ENCODE results near the gene TBC1D2.

Gene TBC1D2

DNA sequence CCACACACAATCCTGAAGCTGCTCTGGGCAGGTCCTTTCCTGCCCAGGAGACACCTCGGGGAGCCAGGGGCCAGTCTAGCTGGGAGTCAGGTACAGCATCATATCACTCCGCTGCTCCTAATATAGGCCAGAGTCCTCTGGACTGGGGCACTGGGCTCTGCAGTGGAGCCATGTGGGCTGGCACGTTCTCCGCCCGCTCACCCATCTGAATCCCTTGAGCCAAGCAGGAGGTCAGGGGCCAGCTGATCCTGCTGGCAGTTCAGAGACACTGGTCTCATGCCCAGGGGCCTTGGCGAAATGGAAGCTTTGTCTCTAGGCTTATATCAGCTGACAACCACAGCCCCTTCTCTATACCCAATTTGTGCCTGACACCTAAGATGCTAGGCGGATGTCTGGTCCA lies 53.7 kb downstream of the TBC1D2 start:
- Histone ChIP-seq H3K4me3 (ENCODE audit: low read length in 2 of 2) (no peak overlapping the region), H3K23ac (ENCODE audit: low read depth, low read length, poor library complexity) (peak overlapping the region; percentile 17), H3K14ac (ENCODE audit: low read length) (no peak overlapping the region), H2BK120ac (ENCODE audit: low read depth, low read length) (no peak overlapping the region), H4K91ac (ENCODE audit: low read depth, low read length, poor library complexity) (no peak overlapping the region), H3K27me3 (ENCODE audit: control insufficient read depth in 3 of 3, insufficient read depth in 3 of 3, low read depth in 1 of 3, low read length in 3 of 3) (peaks cover 0 to 53% (median 0%) of the 10 kb centered on the region in 3 experiments), H3K4me1 (ENCODE audit: control insufficient read depth in 2 of 2, insufficient read depth in 1 of 2, low read depth in 1 of 2, low read length in 2 of 2) (peaks cover 0 to 8% of the 10 kb centered on the region in 2 donors), H3K79me1 (ENCODE audit: low read depth, low read length) (no peaks in the 10 kb centered on the region), H2AFZ (ENCODE audit: low read length) (no peak overlapping the region), H2AK5ac (ENCODE audit: low read depth, low read length) (peak overlapping the region; percentile 11), H3K4ac (ENCODE audit: low read length) (no peak overlapping the region), H3K27ac (replicated peaks; ENCODE audit: low read length) (no peak overlapping the region), H3K4me2 (ENCODE audit: insufficient read depth, low read length, poor library complexity, severe bottlenecking) (no peak overlapping the region), H2BK5ac (ENCODE audit: low read length) (no peak overlapping the region), H3K9ac (ENCODE audit: low read depth, low read length, poor library complexity) (no peak overlapping the region), H2BK15ac (ENCODE audit: low read length) (no peak overlapping the region), H2BK12ac (ENCODE audit: low read length) (peak overlapping the region; percentile 47), H3K9me3 (replicated peaks in 1 of 2; ENCODE audit: control insufficient read depth in 2 of 2, insufficient read depth in 1 of 2, low read depth in 1 of 2, low read length in 2 of 2) (peaks cover 0 to 2% of the 10 kb centered on the region in 2 donors), H3K18ac (ENCODE audit: low read length) (peak overlapping the region; percentile 11), H3K36me3 (replicated peaks in 1 of 2; ENCODE audit: control insufficient read depth in 2 of 2, insufficient read depth in 2 of 2, low read length in 2 of 2) (no peaks in the 10 kb centered on the region), H4K8ac (ENCODE audit: low read depth, low read length) (no peak overlapping the region)
- no peak for DNase-seq (ENCODE audit: low spot score)
- no CpG with 5 or more reads among the region's 7 CpGs for WGBS, 2 donors (ENCODE audit: extremely low coverage in 2 of 2, insufficient read length in 2 of 2, insufficient replicate concordance in 1 of 2)

- Histone ChIP-seq H3K79me1 (ENCODE audit: low read depth, low read length) (no peaks in the 10 kb centered on the region), H2BK15ac (ENCODE audit: low read length) (no peak overlapping the region), H3K36me3 (replicated peaks in 1 of 2; ENCODE audit: control insufficient read depth in 2 of 2, insufficient read depth in 2 of 2, low read length in 2 of 2) (no peaks in the 10 kb centered on the region), H3K18ac (ENCODE audit: low read length) (peak overlapping the region; percentile 11), H3K9ac (ENCODE audit: low read depth, low read length, poor library complexity) (no peak overlapping the region), H2AFZ (ENCODE audit: low read length) (no peak overlapping the region), H4K8ac (ENCODE audit: low read depth, low read length) (no peak overlapping the region), H3K14ac (ENCODE audit: low read length) (no peak overlapping the region), H2AK5ac (ENCODE audit: low read depth, low read length) (no peak overlapping the region), H2BK12ac (ENCODE audit: low read length) (no peak overlapping the region), H3K4ac (ENCODE audit: low read length) (no peak overlapping the region), H3K23ac (ENCODE audit: low read depth, low read length, poor library complexity) (peak overlapping the region; percentile 17), H2BK120ac (ENCODE audit: low read depth, low read length) (no peak overlapping the region), H3K27ac (replicated peaks; ENCODE audit: low read length) (no peak overlapping the region), H3K4me2 (ENCODE audit: insufficient read depth, low read length, poor library complexity, severe bottlenecking) (no peak overlapping the region), H3K4me3 (ENCODE audit: low read length in 2 of 2) (no peak overlapping the region), H3K27me3 (ENCODE audit: control insufficient read depth in 3 of 3, insufficient read depth in 3 of 3, low read depth in 1 of 3, low read length in 3 of 3) (peaks cover 0 to 55% (median 0%) of the 10 kb centered on the region in 3 experiments), H4K91ac (ENCODE audit: low read depth, low read length, poor library complexity) (no peak overlapping the region), H3K4me1 (ENCODE audit: control insufficient read depth in 2 of 2, insufficient read depth in 1 of 2, low read depth in 1 of 2, low read length in 2 of 2) (peaks cover 0 to 8% of the 10 kb centered on the region in 2 donors), H3K9me3 (replicated peaks in 1 of 2; ENCODE audit: control insufficient read depth in 2 of 2, insufficient read depth in 1 of 2, low read depth in 1 of 2, low read length in 2 of 2) (peaks cover 0 to 4% of the 10 kb centered on the region in 2 donors), H2BK5ac (ENCODE audit: low read length) (no peak overlapping the region)
- DNase-seq (ENCODE audit: low spot score) = no peak
- WGBS, 2 donors (ENCODE audit: extremely low coverage in 2 of 2, insufficient read length in 2 of 2, insufficient replicate concordance in 1 of 2) = no CpG with 5 or more reads among the region's 6 CpGs
Measured at GRCh38 chr9:98201102-98201501, 54.3 kb downstream of the TBC1D2 start.

GRCh38 chr9:98199388-98200033 lies 55.9 kb downstream of the TBC1D2 start:
- Histone ChIP-seq H3K4me2 (ENCODE audit: insufficient read depth, low read length, poor library complexity, severe bottlenecking) (no peak overlapping the region), H2BK15ac (ENCODE audit: low read length) (no peak overlapping the region), H3K4ac (ENCODE audit: low read length) (no peak overlapping the region), H3K9ac (ENCODE audit: low read depth, low read length, poor library complexity) (no peak overlapping the region), H3K9me3 (replicated peaks in 1 of 2; ENCODE audit: control insufficient read depth in 2 of 2, insufficient read depth in 1 of 2, low read depth in 1 of 2, low read length in 2 of 2) (peaks cover 0 to 6% of the 10 kb centered on the region in 2 donors), H2AK5ac (ENCODE audit: low read depth, low read length) (peak overlapping the region; percentile 16), H3K79me1 (ENCODE audit: low read depth, low read length) (no peaks in the 10 kb centered on the region), H3K14ac (ENCODE audit: low read length) (no peak overlapping the region), H2AFZ (ENCODE audit: low read length) (no peak overlapping the region), H2BK120ac (ENCODE audit: low read depth, low read length) (no peak overlapping the region), H3K27me3 (ENCODE audit: control insufficient read depth in 3 of 3, insufficient read depth in 3 of 3, low read depth in 1 of 3, low read length in 3 of 3) (peaks cover 0 to 60% (median 2%) of the 10 kb centered on the region in 3 experiments), H3K4me3 (ENCODE audit: low read length in 2 of 2) (peak overlapping the region in 1 of 2 donors; percentile 16), H2BK12ac (ENCODE audit: low read length) (no peak overlapping the region), H3K36me3 (replicated peaks in 1 of 2; ENCODE audit: control insufficient read depth in 2 of 2, insufficient read depth in 2 of 2, low read length in 2 of 2) (no peaks in the 10 kb centered on the region), H3K23ac (ENCODE audit: low read depth, low read length, poor library complexity) (peak overlapping the region; percentile 13), H3K4me1 (ENCODE audit: control insufficient read depth in 2 of 2, insufficient read depth in 1 of 2, low read depth in 1 of 2, low read length in 2 of 2) (peaks cover 0 to 8% of the 10 kb centered on the region in 2 donors), H3K27ac (replicated peaks; ENCODE audit: low read length) (no peak overlapping the region), H4K91ac (ENCODE audit: low read depth, low read length, poor library complexity) (no peak overlapping the region), H4K8ac (ENCODE audit: low read depth, low read length) (no peak overlapping the region), H2BK5ac (ENCODE audit: low read length) (no peak overlapping the region), H3K18ac (ENCODE audit: low read length) (peak overlapping the region; percentile 67)
- DNase-seq (ENCODE audit: low spot score) = no peak
- WGBS, 2 donors (ENCODE audit: extremely low coverage in 2 of 2, insufficient read length in 2 of 2, insufficient replicate concordance in 1 of 2) = no CpG with 5 or more reads among the region's 20 CpGs

DNA sequence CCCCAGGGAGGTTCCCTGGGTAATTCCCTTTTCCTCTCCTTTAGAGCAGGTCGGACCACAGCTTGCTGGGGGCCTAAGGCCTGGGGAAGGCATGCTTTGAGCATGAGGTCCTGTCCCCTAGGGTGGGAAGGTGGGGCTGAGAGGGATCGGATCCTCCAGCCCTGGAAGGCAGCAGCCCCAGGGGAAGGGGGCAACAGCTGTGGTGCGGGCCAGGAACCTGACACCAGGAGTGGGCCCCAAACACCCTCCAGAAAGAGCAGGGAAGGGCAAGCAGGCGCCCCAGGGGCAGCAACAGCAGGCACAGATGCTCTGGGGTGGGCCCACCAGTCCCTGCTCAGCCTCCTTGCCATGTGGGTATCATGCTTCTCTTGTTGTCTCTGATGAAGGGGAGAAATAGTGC lies 59.8 kb downstream of the TBC1D2 start:
- Histone ChIP-seq H3K4me3 (ENCODE audit: low read length in 2 of 2) (no peak overlapping the region), H3K23ac (ENCODE audit: low read depth, low read length, poor library complexity) (peak overlapping the region; percentile 85), H3K27ac (replicated peaks; ENCODE audit: low read length) (no peak overlapping the region), H2BK5ac (ENCODE audit: low read length) (no peak overlapping the region), H2AK5ac (ENCODE audit: low read depth, low read length) (peak overlapping the region; percentile 75), H2BK15ac (ENCODE audit: low read length) (peak overlapping the region; percentile 85), H3K79me1 (ENCODE audit: low read depth, low read length) (peaks cover 1% of the 10 kb centered on the region), H3K9me3 (replicated peaks in 1 of 2; ENCODE audit: control insufficient read depth in 2 of 2, insufficient read depth in 1 of 2, low read depth in 1 of 2, low read length in 2 of 2) (peaks cover 0 to 4% of the 10 kb centered on the region in 2 donors), H4K8ac (ENCODE audit: low read depth, low read length) (no peak overlapping the region), H2BK120ac (ENCODE audit: low read depth, low read length) (no peak overlapping the region), H2AFZ (ENCODE audit: low read length) (no peak overlapping the region), H3K27me3 (ENCODE audit: control insufficient read depth in 3 of 3, insufficient read depth in 3 of 3, low read depth in 1 of 3, low read length in 3 of 3) (peaks cover 0 to 77% (median 18%) of the 10 kb centered on the region in 3 experiments), H3K4me2 (ENCODE audit: insufficient read depth, low read length, poor library complexity, severe bottlenecking) (no peak overlapping the region), H4K91ac (ENCODE audit: low read depth, low read length, poor library complexity) (no peak overlapping the region), H3K14ac (ENCODE audit: low read length) (peak overlapping the region; percentile 71), H2BK12ac (ENCODE audit: low read length) (no peak overlapping the region), H3K36me3 (replicated peaks in 1 of 2; ENCODE audit: control insufficient read depth in 2 of 2, insufficient read depth in 2 of 2, low read length in 2 of 2) (no peaks in the 10 kb centered on the region), H3K9ac (ENCODE audit: low read depth, low read length, poor library complexity) (no peak overlapping the region), H3K4me1 (ENCODE audit: control insufficient read depth in 2 of 2, insufficient read depth in 1 of 2, low read depth in 1 of 2, low read length in 2 of 2) (peaks cover 0 to 15% of the 10 kb centered on the region in 2 donors), H3K4ac (ENCODE audit: low read length) (no peak overlapping the region), H3K18ac (ENCODE audit: low read length) (peak overlapping the region; percentile 76)
- no peak for DNase-seq (ENCODE audit: low spot score)
- no CpG with 5 or more reads among the region's 4 CpGs for WGBS, 2 donors (ENCODE audit: extremely low coverage in 2 of 2, insufficient read length in 2 of 2, insufficient replicate concordance in 1 of 2)
